ENCODE measurements around the gene DMRTA1. TPM values are rescaled to one million over a fixed set of nuclear protein-coding genes. Genes with fewer than 3 reads are reported as not detected.
"Not testable (repeated sequence)": the region's sequence is repeated elsewhere in the genome, so short reads cannot be mapped to it uniquely, and the experiment has no call there.

The DMRTA1 gene
- total and polyA plus RNA-seq, 2 of the 13 experiments (the other 11 are each of a cell fraction or from before 2014, with no cell fraction given) = 0.13 to 0.16 TPM

- H3K4me1 ChIP-seq (ENCODE audit: insufficient read depth, low read length) = no peaks in the 10 kb centered on the region
- 45% methylated on average over 10 of the region's 15 CpGs for WGBS (ENCODE audit: low lambda C conversion rate)
- no peak for TF ChIP-seq ZNF30 (CRISPR knock-in tag; IDR thresholded peaks at IDR 0.05)
- TF ChIP-seq, protein P1, sequence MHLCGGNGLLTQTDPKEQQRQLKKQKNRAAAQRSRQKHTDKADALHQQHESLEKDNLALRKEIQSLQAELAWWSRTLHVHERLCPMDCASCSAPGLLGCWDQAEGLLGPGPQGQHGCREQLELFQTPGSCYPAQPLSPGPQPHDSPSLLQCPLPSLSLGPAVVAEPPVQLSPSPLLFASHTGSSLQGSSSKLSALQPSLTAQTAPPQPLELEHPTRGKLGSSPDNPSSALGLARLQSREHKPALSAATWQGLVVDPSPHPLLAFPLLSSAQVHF (CRISPR knock-in tag; IDR thresholded peaks at IDR 0.05) = no peak
- TF ChIP-seq, protein P2, sequence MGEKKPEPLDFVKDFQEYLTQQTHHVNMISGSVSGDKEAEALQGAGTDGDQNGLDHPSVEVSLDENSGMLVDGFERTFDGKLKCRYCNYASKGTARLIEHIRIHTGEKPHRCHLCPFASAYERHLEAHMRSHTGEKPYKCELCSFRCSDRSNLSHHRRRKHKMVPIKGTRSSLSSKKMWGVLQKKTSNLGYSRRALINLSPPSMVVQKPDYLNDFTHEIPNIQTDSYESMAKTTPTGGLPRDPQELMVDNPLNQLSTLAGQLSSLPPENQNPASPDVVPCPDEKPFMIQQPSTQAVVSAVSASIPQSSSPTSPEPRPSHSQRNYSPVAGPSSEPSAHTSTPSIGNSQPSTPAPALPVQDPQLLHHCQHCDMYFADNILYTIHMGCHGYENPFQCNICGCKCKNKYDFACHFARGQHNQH (CRISPR knock-in tag; IDR thresholded peaks at IDR 0.05) = no peak
- ChIA-PET CTCF (ENCODE audit: low intra/inter-chr PET ratio, low total read pairs) (no interaction called here), POLR2A (no interaction called here)
- no peak overlapping the region for H2AFZ ChIP-seq (ENCODE audit: low read length)
- no peaks in the 10 kb centered on the region for H3K36me3 ChIP-seq (replicated peaks in 1 of 2; ENCODE audit: control insufficient read depth in 1 of 2, insufficient read depth in 2 of 2, low read length in 2 of 2)
- no peak overlapping the region for H3K9ac ChIP-seq (ENCODE audit: insufficient read depth, low read depth, low read length)
- ATAC-seq (no peak), FAIRE-seq (no peak), DNase-seq (ENCODE audit: low spot score) (no peak)
- intact Hi-C loops (cut with micrococcal nuclease; ENCODE audit: unreplicated experiment) = no loop called here
- H3K4me3 ChIP-seq (replicated peaks in 1 of 3; ENCODE audit: insufficient read depth in 1 of 3, low read depth in 2 of 3, low read length in 3 of 3) = no peak overlapping the region
- in situ Hi-C loops (cut with HindIII; ENCODE audit: extremely low pct_ligation_motif_present, low pct_unique_long_range_greater_than_20kb) = loop anchor here (25.0 kb wide), 1 partner anchor 621 kb away; the partner anchor contains the start of gene MTAP
- H4K20me1 ChIP-seq (ENCODE audit: insufficient read depth, low read length) = no peaks in the 10 kb centered on the region
- BruUV-seq (replicated peaks) = no TSS peak
- no peaks in the 10 kb centered on the region for H3K9me3 ChIP-seq (ENCODE audit: low read length)
- no peak overlapping the region for H3K27ac ChIP-seq (ENCODE audit: extremely low read length, insufficient read depth, low read length)
- no peak overlapping the region for H3K4me2 ChIP-seq (ENCODE audit: low read depth, low read length)
- no peaks in the 10 kb centered on the region for H3K79me2 ChIP-seq (ENCODE audit: insufficient read depth, low read length)
- no peaks in the 10 kb centered on the region for H3K27me3 ChIP-seq (ENCODE audit: control insufficient read depth in 1 of 2, insufficient read depth in 2 of 2, low read length in 2 of 2)
Observed at GRCh38 chr9:22433691-22434090, 12.9 kb upstream of the DMRTA1 start.

DNA sequence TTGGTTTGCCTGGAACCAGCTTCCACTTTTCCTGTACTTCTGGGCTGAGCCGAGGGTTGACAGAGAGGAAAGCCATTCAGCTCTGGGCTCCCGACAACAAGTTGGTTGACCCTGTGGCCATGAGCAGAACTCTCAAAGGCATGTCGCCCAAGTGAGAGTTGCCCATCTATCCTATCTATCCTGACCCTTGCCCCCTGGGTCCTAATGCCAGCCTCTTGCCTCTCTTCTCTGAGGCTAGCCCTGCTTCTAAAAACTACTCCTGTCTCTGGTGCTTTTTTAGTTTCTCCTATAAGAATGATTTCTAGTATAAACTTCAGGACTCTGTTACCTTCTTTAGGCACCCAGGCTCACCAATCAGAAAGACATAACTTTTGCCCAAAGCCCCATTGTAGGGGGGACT lies 11.4 kb upstream of the DMRTA1 start:
- WGBS (ENCODE audit: low lambda C conversion rate) = 11% methylated on average over 1 of the region's 3 CpGs
- H2AFZ ChIP-seq (ENCODE audit: low read length); BruUV-seq (replicated peaks); ATAC-seq; H3K4me3 ChIP-seq (replicated peaks in 1 of 3; ENCODE audit: insufficient read depth in 1 of 3, low read depth in 2 of 3, low read length in 3 of 3); H3K79me2 ChIP-seq (ENCODE audit: insufficient read depth, low read length); H3K9me3 ChIP-seq (ENCODE audit: low read length); DNase-seq (ENCODE audit: low spot score); CTCF ChIA-PET (ENCODE audit: low intra/inter-chr PET ratio, low total read pairs); FAIRE-seq; H3K4me1 ChIP-seq (ENCODE audit: insufficient read depth, low read length); H3K9ac ChIP-seq (ENCODE audit: insufficient read depth, low read depth, low read length); H4K20me1 ChIP-seq (ENCODE audit: insufficient read depth, low read length); H3K36me3 ChIP-seq (replicated peaks in 1 of 2; ENCODE audit: control insufficient read depth in 1 of 2, insufficient read depth in 2 of 2, low read length in 2 of 2); POLR2A ChIA-PET; H3K27ac ChIP-seq (ENCODE audit: extremely low read length, insufficient read depth, low read length); intact Hi-C loops (cut with micrococcal nuclease; ENCODE audit: unreplicated experiment); H3K27me3 ChIP-seq (ENCODE audit: control insufficient read depth in 1 of 2, insufficient read depth in 2 of 2, low read length in 2 of 2); H3K4me2 ChIP-seq (ENCODE audit: low read depth, low read length): not testable (repeated sequence)
- in situ Hi-C loops (cut with HindIII; ENCODE audit: extremely low pct_ligation_motif_present, low pct_unique_long_range_greater_than_20kb) = loop anchor here (25.0 kb wide), 1 partner anchor 623 kb away; the partner anchor contains the start of gene MTAP

GRCh38 chr9:22437461-22438067 lies 9.1 kb upstream of the DMRTA1 start:
- H3K4me1 ChIP-seq (ENCODE audit: insufficient read depth, low read length); H2AFZ ChIP-seq (ENCODE audit: low read length); H3K79me2 ChIP-seq (ENCODE audit: insufficient read depth, low read length); H3K27me3 ChIP-seq (ENCODE audit: control insufficient read depth in 1 of 2, insufficient read depth in 2 of 2, low read length in 2 of 2); ATAC-seq; H3K4me3 ChIP-seq (replicated peaks in 1 of 3; ENCODE audit: insufficient read depth in 1 of 3, low read depth in 2 of 3, low read length in 3 of 3); H3K9me3 ChIP-seq (ENCODE audit: low read length); H3K36me3 ChIP-seq (replicated peaks in 1 of 2; ENCODE audit: control insufficient read depth in 1 of 2, insufficient read depth in 2 of 2, low read length in 2 of 2); CTCF ChIA-PET (ENCODE audit: low intra/inter-chr PET ratio, low total read pairs); H3K4me2 ChIP-seq (ENCODE audit: low read depth, low read length); H3K9ac ChIP-seq (ENCODE audit: insufficient read depth, low read depth, low read length); intact Hi-C loops (cut with micrococcal nuclease; ENCODE audit: unreplicated experiment); H4K20me1 ChIP-seq (ENCODE audit: insufficient read depth, low read length); DNase-seq (ENCODE audit: low spot score); H3K27ac ChIP-seq (ENCODE audit: extremely low read length, insufficient read depth, low read length); BruUV-seq (replicated peaks); POLR2A ChIA-PET; FAIRE-seq: not testable (repeated sequence)
- WGBS (ENCODE audit: low lambda C conversion rate) = 11% methylated on average over 5 of the region's 8 CpGs
- in situ Hi-C loops (cut with HindIII; ENCODE audit: extremely low pct_ligation_motif_present, low pct_unique_long_range_greater_than_20kb) = loop anchor here (25.0 kb wide), 1 partner anchor 625 kb away; the partner anchor contains the start of gene MTAP

Data from HepG2 (cell line).